OCI-LY3 (cell line): ENCODE results near the gene FAHD1.

Experiments
- CTCF ChIP-seq: fragments of 200-600, 300-600 bp; sonication (generic); IDR thresholded peaks from 2 replicates; pipeline ENCODE4 v1.5.1; 2014; ENCODE audit warnings: antibody characterized with exemption, low read length, low read depth
- EZH2phosphoT487 ChIP-seq: fragments of 200-600 bp; shearing (Covaris generic); IDR thresholded peaks from 2 replicates; pipeline ENCODE4 v1.6.1; 2018; ENCODE audit warnings: antibody characterized with exemption, mixed run types, low read depth

DNA sequence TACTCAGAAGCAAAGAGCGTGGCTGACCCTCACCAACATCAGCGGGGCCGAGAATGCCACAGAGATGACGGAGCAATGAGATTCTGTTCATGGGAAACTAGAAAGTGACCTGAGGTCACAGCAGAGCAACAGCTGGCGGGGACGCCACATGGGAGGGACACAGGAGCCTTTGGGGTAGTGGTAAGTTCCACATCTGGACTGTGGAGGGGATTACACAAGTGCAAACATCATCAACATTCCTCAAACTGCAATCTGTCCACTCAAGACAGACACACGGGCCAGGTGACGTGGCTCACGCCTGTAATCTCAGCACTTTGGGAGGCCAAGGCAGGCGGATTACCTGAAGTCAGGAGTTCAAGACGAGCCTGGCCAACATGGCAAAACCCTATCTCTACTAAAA lies 11.5 kb upstream of the FAHD1 start:
- no peak for TF ChIP-seq CTCF
- no peak for TF ChIP-seq EZH2phosphoT487
